NCI-H1694 (cell line): Measurements from ENCODE around the gene ELANE.

Source experiments
- DNase-seq: peaks from one replicate; lab custom pipeline; 2025; lab: John Stamatoyannopoulos, UW

The ELANE gene

DNA sequence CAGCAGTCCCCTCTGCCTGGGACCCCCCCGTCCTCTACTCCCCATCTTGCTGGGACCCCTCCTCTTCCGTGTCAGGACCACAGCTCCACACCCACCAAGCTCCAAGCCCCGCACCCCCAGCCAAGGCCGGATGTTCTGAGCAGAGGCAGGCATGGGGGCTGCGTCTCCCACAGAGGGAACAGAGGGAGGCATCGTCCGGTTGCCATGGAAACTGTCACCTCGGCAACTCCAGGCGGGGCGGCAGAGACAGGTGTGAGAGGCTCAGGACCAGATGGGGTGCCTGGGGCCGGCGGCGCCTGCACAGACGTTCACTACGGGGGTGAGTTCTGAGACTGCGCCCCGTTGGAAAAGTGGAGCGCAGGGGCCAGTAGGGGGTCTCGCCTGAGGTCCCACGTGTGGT lies 46.6 kb downstream of the ELANE start:
- DNase-seq = peak; percentile 62

- no peak for DNase-seq
Observed at GRCh38 chr19:899336-900042, 47.4 kb downstream of the ELANE start.

DNA sequence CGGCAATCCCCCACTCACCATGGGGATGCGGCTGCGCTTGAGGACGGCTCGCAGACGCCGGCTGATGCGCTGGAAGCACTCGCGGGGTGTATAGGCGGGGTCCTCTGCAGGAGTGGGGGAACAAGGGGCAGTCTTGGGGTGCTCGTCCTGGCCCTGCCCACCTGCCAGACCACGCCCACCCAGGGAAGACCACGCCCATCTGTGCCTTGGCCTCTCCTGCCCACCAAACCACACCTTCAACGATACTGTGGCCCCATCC lies 47.9 kb downstream of the ELANE start:
- DNase-seq = no peak

DNA sequence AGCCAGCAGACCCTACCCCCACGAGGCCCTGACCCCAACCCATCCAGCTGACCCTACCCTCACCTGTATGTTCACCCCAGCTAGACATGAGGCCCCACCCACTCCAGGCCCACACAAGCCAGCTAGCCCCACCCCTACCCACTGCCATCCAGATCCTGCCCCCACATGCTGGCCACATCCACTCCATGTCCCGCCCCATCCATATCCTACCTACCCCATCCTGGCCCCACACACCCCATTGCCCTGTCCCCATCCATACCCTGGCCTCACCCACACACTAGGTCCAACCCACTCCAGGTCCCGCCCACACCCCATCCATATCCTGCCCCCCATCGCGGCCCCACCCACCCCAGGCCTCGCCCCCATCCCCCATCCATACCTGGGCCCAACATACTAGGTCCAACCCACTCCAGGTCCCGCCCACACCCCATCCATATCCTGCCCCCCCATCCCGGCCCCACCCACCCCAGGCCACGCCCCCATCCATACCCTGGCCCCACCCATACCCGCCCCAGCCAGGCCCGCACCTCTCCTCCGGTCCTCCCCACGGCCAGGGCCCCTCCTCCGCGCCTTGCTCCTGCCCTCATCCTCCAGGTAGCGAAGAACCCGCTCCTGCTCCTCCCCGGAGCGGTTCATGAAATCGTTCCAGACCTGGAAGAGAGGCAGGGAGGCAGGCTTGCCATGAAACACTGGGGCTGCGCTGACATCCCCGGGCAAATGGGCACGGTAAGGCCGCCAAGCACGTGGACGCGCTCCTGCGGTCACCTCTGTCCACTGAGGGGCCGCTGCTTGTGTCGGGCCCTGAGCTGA lies 48.4 kb downstream of the ELANE start:
- DNase-seq = no peak

GRCh38 chr19:901216-902092 lies 49.4 kb downstream of the ELANE start:
- no peak for DNase-seq

- DNase-seq = no peak
Observed at GRCh38 chr19:902093-902370, 49.9 kb downstream of the ELANE start.

GRCh38 chr19:902446-903226 lies 50.5 kb downstream of the ELANE start:
- DNase-seq = no peak

GRCh38 chr19:903266-903797 lies 51.2 kb downstream of the ELANE start:
- no peak for DNase-seq

DNA sequence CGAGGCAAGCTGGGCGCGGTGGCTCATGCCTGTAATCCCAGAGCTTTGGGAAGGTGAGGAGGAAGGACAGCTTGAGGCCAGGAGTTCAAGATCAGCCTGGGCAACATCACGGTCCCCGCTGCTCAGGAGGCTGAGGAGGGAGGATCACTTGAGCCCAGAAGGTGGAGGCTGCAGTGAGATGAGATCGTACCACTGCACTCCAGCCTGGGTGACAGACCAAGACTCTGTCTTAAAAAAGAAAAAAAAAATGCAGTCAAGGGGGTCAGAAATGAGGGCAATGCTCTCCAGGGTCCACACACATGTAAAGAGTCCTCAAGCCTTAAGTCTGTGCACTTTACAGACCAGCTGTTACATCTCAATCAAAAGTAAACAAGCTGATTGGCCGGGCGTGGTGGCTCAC lies 52.4 kb downstream of the ELANE start:
- DNase-seq = no peak
